ENCODE measurements around the gene CPNE6.

CPNE6 gene

DNA sequence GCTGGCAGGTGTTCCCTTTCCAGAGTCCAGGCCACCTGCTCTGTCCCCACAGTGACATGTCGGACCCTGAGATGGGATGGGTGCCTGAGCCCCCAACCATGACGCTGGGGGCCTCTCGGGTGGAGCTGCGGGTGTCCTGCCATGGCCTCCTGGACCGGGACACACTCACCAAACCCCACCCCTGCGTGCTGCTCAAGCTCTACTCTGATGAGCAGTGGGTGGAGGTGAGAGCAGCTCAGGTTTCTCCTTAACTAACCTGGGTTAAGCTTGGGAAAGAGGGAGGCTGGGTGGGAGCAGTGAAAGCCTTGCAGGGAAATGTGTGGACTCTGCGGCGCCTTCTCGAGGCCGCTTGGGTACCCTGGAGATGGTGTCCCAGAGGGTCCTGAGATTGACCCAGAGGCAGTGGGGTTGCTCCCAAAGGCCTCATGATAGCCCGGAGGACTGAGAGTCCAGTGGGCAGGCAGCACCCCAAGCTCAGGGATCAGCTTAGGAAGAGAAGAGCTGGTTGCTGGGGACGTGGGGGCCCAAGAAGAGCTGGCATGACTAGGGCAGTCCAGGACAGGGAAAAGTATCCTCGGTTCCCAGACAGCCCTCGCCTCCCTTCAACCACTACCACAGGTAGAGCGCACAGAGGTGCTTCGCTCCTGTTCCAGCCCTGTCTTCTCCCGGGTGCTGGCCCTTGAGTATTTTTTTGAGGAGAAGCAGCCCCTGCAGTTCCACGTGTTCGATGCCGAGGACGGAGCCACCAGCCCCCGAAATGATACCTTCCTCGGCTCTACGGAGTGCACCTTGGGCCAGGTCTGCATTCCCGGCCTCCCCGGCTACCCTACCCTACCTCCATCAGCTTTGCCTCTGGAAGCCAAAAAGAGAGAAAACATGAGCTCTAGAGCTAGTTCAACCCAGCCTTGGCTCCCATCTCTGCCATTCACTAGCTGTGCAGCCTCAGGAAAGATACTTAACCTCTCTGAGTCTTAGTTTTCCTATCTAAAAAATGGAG lies 1.8 kb downstream of the CPNE6 start:
- H3K9ac ChIP-seq (ENCODE audit: low read depth, low read length), result no peak overlapping the region
- H3K4me2 ChIP-seq (ENCODE audit: low read length), result no peak overlapping the region

DNA sequence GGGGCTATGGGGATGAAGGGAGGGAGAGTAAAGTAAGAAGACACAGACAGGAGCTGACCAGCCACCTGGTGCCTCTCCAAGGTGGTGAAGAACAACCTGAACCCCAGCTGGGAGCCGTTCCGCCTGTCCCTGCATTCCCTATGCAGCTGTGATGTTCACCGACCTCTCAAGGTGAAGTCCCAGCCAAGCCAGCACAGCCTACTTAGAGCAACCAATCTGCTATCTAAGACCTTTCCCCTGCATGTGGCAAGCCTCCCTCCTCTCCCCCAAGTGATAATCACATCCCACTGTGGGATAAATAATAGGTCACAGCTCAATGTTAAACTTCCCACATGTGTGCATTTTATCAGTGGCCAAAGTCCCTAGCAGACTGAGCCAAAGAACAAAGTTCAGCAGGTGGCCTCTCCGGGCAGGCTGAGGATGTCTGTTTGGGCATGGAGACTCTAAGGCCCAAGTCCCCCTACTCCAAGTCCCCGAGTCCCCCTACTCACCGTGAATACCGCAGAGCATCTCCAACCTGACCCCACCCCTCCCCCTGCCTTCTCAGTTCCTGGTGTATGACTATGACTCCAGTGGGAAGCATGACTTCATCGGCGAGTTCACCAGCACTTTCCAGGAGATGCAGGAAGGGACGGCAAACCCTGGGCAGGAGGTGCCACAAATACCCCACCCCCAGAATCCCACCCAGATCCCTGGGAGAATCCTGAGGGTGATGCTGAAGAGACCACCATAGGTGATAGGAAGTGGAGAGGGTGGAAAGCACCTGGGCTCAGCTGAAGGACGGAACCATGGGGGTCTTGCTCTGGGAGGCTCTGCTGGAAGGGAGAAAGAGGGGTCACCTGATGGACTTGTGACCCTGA lies 3.5 kb downstream of the CPNE6 start:
- no peak overlapping the region for H3K4me3 ChIP-seq (ENCODE audit: low read length)
- H3K9me3 ChIP-seq (replicated peaks; ENCODE audit: low read length), result no peaks in the 10 kb centered on the region
- H3K27me3 ChIP-seq (ENCODE audit: control insufficient read depth, insufficient read depth, low read length), result peaks cover 82% of the 10 kb centered on the region
- no peak overlapping the region for H3K4me2 ChIP-seq (ENCODE audit: low read length)
- no peak overlapping the region for H3K9ac ChIP-seq (ENCODE audit: low read depth, low read length)
- H3K4me1 ChIP-seq (ENCODE audit: control insufficient read depth, insufficient read depth, low read length), result no peaks in the 10 kb centered on the region
- no peaks in the 10 kb centered on the region for H3K36me3 ChIP-seq (ENCODE audit: insufficient read depth, low read length)

More for the DNA sequence above, 1.8 kb downstream of the CPNE6 start:
- H3K4me3 ChIP-seq (ENCODE audit: low read length), result no peak overlapping the region
- peaks cover 73% of the 10 kb centered on the region for H3K27me3 ChIP-seq (ENCODE audit: control insufficient read depth, insufficient read depth, low read length)
- no peaks in the 10 kb centered on the region for H3K4me1 ChIP-seq (ENCODE audit: control insufficient read depth, insufficient read depth, low read length)
- no peaks in the 10 kb centered on the region for H3K36me3 ChIP-seq (ENCODE audit: insufficient read depth, low read length)
- H3K9me3 ChIP-seq (replicated peaks; ENCODE audit: low read length), result no peaks in the 10 kb centered on the region

DNA sequence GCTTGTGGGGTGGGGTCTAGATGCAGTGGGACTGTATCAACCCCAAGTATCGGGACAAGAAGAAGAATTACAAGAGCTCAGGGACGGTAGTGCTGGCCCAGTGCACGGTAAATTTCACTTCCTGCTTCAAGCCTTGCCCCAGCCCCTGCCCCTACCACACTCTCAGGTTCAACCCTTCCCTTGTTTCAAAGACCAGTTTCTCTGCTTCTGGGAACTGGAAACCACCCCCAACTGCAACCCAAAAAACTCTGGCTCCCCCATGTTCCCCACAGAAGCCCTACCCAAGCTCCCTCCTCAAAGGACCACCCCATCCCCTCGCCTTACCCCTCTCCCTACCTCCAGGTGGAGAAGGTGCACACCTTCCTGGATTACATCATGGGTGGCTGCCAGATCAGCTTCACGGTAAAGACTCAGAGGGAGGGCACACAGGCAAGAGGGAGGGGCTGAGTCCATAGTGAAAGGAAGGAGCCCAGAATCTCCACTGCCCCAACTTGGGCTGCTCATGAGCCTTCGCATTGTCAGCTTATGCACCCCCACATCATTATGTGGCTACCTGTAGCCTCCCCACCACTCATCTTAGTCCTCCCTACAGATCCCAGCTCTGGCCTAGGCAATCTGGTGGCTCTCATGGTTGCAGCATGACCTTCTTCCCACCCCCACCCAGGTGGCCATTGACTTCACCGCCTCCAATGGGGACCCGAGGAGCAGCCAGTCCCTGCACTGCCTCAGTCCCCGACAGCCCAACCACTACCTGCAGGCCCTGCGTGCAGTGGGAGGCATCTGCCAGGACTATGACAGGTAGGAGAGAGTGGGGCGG lies 4.3 kb downstream of the CPNE6 start:
- Histone ChIP-seq H3K27me3 (ENCODE audit: control insufficient read depth, insufficient read depth, low read length) (peaks cover 82% of the 10 kb centered on the region), H3K9me3 (replicated peaks; ENCODE audit: low read length) (no peaks in the 10 kb centered on the region), H3K4me3 (ENCODE audit: low read length) (no peak overlapping the region), H3K9ac (ENCODE audit: low read depth, low read length) (no peak overlapping the region), H3K36me3 (ENCODE audit: insufficient read depth, low read length) (no peaks in the 10 kb centered on the region), H3K4me1 (ENCODE audit: control insufficient read depth, insufficient read depth, low read length) (peaks cover under 1% of the 10 kb centered on the region), H3K4me2 (ENCODE audit: low read length) (no peak overlapping the region)

DNA sequence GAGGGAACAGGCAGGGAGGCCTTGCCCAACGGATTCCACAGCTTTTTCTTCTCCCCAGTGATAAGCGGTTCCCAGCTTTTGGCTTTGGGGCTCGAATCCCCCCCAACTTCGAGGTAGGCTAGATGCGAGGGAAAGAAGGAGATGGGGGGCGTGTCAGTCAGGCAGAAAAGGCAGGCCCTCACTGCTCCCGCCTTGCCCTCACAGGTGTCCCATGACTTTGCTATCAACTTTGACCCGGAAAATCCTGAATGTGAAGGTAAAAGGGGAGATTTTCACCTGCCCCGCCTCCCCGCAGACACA lies 4.9 kb downstream of the CPNE6 start:
- H3K4me1 ChIP-seq (ENCODE audit: control insufficient read depth, insufficient read depth, low read length), result peaks cover 6% of the 10 kb centered on the region
- H3K4me2 ChIP-seq (ENCODE audit: low read length), result no peak overlapping the region
- no peak overlapping the region for H3K4me3 ChIP-seq (ENCODE audit: low read length)
- no peaks in the 10 kb centered on the region for H3K36me3 ChIP-seq (ENCODE audit: insufficient read depth, low read length)
- H3K9me3 ChIP-seq (replicated peaks; ENCODE audit: low read length), result no peaks in the 10 kb centered on the region
- H3K27me3 ChIP-seq (ENCODE audit: control insufficient read depth, insufficient read depth, low read length), result peaks cover 84% of the 10 kb centered on the region
- no peak overlapping the region for H3K9ac ChIP-seq (ENCODE audit: low read depth, low read length)

DNA sequence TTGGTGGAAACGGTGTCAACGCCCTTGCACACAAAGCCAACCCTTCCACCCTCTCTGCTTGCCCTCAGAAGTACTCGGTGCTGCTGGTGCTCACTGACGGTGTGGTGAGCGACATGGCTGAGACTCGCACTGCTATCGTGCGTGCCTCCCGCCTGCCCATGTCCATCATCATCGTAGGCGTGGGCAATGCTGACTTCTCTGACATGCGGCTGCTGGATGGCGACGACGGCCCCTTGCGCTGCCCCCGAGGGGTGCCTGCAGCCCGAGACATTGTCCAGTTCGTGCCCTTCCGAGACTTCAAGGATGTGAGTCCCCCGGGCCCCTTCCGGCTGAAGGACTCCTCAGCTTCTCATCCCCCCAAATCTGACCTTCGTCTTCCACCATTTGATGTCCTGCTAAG lies 5.7 kb downstream of the CPNE6 start:
- no peak overlapping the region for H3K9ac ChIP-seq (ENCODE audit: low read depth, low read length)
- no peak overlapping the region for H3K4me3 ChIP-seq (ENCODE audit: low read length)
- H3K27me3 ChIP-seq (ENCODE audit: control insufficient read depth, insufficient read depth, low read length), result peaks cover 85% of the 10 kb centered on the region
- no peak overlapping the region for H3K4me2 ChIP-seq (ENCODE audit: low read length)
- H3K4me1 ChIP-seq (ENCODE audit: control insufficient read depth, insufficient read depth, low read length), result peaks cover 9% of the 10 kb centered on the region
- no peaks in the 10 kb centered on the region for H3K9me3 ChIP-seq (replicated peaks; ENCODE audit: low read length)
- no peaks in the 10 kb centered on the region for H3K36me3 ChIP-seq (ENCODE audit: insufficient read depth, low read length)

DNA sequence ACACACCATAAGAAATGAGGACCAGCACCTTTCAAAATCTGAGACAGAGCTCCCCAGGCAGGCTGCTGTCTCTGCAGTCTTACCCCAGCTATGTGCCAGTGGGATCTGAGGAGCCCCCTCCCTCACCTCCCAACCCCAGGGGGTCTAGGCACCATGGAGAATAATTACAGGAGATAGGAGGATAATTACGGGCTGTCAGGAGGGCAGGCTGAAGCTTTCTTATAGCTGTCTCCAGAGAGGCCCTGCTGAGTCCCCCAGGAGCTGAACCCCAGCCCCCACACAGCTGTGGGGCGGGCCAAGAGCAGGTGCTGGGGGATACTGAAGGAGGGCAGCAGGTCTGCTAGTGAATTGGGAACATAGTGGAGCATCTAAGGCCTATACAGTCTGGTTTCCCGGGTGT lies 6.8 kb downstream of the CPNE6 start:
- Histone ChIP-seq H3K4me2 (ENCODE audit: low read length) (no peak overlapping the region), H3K4me3 (ENCODE audit: low read length) (no peak overlapping the region), H3K4me1 (ENCODE audit: control insufficient read depth, insufficient read depth, low read length) (peaks cover 9% of the 10 kb centered on the region), H3K27me3 (ENCODE audit: control insufficient read depth, insufficient read depth, low read length) (peaks cover 85% of the 10 kb centered on the region), H3K9me3 (replicated peaks; ENCODE audit: low read length) (no peaks in the 10 kb centered on the region), H3K36me3 (ENCODE audit: insufficient read depth, low read length) (no peaks in the 10 kb centered on the region), H3K9ac (ENCODE audit: low read depth, low read length) (no peak overlapping the region)

DNA sequence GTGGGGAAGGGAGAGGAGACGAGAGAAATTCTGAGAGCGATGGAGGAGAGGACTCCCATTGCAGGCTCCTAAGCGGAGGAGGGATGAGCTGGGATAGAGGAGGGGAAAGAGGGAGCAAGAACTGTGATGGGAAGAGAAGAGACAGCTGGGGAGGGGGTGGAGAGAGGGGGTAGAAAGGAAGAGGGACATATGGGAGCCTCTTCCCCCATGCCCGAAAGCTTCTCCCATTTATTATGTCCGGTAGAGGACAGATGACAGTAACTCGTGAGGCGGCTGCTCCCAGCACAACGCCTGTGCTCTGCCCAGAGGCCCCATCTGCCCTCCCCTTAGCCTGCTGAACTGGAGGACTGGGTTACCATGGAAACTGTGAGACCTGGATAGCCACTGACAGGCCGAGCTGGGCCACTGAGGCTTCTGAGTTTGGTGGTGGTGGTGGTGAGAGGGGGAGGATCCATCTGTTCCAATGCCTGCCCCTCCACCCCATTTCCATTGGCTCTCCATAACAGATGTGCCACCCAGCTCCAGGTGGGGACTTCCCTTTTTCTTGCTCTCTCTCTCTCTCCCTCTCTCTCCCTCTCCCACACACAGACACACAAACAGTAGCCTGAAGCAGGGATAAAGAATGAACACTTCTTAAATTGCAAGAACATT lies 8.3 kb downstream of the CPNE6 start:
- no peaks in the 10 kb centered on the region for H3K9me3 ChIP-seq (replicated peaks; ENCODE audit: low read length)
- H3K36me3 ChIP-seq (ENCODE audit: insufficient read depth, low read length), result no peaks in the 10 kb centered on the region
- H3K4me2 ChIP-seq (ENCODE audit: low read length), result no peak overlapping the region
- peaks cover 9% of the 10 kb centered on the region for H3K4me1 ChIP-seq (ENCODE audit: control insufficient read depth, insufficient read depth, low read length)
- H3K9ac ChIP-seq (ENCODE audit: low read depth, low read length), result no peak overlapping the region
- H3K4me3 ChIP-seq (ENCODE audit: low read length), result no peak overlapping the region
- H3K27me3 ChIP-seq (ENCODE audit: control insufficient read depth, insufficient read depth, low read length), result peaks cover 89% of the 10 kb centered on the region

DNA sequence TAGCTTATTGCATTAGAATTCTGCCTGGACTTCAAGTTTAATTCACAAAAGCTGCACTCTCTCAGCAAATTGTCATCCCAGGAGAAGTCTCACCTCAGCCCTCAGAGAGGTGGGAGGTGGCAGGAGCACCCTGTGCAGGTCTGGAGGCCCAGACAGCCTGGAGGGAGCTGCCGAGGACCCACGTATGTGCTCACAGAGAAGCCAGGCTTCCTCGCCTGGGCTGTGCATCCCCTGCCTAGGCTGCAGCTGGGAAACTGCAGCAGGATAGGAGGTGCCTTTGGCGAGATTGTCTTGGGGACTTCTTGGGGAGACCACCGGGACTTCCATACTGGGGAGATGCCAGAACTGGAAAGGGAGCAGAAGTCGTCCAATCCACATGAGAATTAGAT lies 8.8 kb downstream of the CPNE6 start:
- Histone ChIP-seq H3K9me3 (replicated peaks; ENCODE audit: low read length) (no peaks in the 10 kb centered on the region), H3K9ac (ENCODE audit: low read depth, low read length) (no peak overlapping the region), H3K4me3 (ENCODE audit: low read length) (no peak overlapping the region), H3K27me3 (ENCODE audit: control insufficient read depth, insufficient read depth, low read length) (peaks cover 86% of the 10 kb centered on the region), H3K36me3 (ENCODE audit: insufficient read depth, low read length) (no peaks in the 10 kb centered on the region), H3K4me2 (ENCODE audit: low read length) (no peak overlapping the region), H3K4me1 (ENCODE audit: control insufficient read depth, insufficient read depth, low read length) (peaks cover 9% of the 10 kb centered on the region)

DNA sequence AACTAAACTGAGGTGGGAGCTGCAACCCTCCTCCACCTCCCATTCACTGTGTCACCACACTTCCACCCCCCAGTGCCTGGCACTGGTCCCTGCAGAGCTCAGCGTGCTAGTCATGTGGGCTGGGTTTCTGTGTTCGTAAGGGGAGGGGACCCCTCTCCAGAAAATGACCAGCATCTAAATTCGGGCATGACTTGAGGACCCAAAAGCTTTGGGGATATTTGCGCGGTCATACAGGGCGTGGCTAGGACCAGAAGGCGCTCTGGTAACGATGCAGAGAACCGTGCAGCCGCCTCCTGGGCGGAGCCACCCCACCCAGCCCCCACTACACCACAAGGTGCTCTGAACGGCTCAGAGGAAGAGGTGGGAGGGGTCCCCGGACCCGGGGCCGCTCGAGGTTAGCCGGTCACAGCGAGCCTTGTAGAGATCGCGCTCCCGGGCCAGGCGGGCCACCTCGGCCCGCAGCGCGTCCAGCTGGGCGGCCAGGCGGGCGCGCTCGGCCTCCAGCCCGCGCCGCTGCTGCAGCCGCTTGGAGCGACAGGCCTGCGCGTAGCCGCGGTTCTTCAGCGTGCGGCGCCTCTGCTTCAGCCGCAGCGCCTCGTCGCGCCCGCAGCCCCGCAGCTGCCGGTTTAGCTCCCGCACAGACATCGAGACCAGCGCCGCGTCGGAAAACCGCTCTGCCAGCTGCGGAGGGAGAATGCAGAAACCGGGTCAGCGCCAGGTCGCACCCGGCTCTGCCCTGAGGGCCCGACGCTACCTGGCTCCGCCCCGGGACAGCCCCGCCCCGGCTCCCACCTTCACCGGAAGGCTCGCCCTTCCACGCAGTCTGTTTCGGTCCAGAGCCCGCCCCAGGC lies 9.8 kb downstream of the CPNE6 start:
- Histone ChIP-seq H3K4me2 (ENCODE audit: low read length) (peak overlapping the region; percentile 98), H3K9me3 (replicated peaks; ENCODE audit: low read length) (no peaks in the 10 kb centered on the region), H3K4me3 (ENCODE audit: low read length) (peak overlapping the region; percentile 77), H3K27me3 (ENCODE audit: control insufficient read depth, insufficient read depth, low read length) (peaks cover 76% of the 10 kb centered on the region), H3K4me1 (ENCODE audit: control insufficient read depth, insufficient read depth, low read length) (peaks cover 9% of the 10 kb centered on the region), H3K36me3 (ENCODE audit: insufficient read depth, low read length) (no peaks in the 10 kb centered on the region), H3K9ac (ENCODE audit: low read depth, low read length) (peak overlapping the region; percentile 43)

DNA sequence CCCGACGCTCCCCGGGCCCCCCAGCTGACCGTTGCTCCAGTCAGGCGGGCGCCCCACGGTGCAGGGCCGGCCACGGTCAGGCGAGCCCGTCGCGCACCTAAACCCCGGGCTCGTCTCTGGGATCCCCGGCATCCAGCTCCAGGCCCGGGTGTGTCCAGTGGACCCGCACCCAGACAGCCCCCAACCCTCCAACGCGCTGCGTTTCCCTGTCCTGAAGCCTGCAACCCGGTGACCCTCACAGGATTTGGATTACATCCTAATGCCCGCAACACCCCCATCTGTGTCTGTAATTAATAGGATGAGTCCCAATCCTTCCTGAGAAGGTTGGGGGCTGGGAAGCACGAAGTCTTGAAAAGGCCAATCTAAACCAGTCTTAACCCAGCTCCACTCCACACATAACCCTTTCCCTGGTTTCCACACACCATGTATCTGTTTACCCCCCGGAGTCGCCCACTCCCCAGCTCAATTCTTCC lies 10.4 kb downstream of the CPNE6 start:
- Histone ChIP-seq H3K9ac (ENCODE audit: low read depth, low read length) (no peak overlapping the region), H3K4me2 (ENCODE audit: low read length) (peak overlapping the region; percentile 98), H3K4me1 (ENCODE audit: control insufficient read depth, insufficient read depth, low read length) (peaks cover 9% of the 10 kb centered on the region), H3K36me3 (ENCODE audit: insufficient read depth, low read length) (no peaks in the 10 kb centered on the region), H3K27me3 (ENCODE audit: control insufficient read depth, insufficient read depth, low read length) (peaks cover 71% of the 10 kb centered on the region), H3K9me3 (replicated peaks; ENCODE audit: low read length) (no peaks in the 10 kb centered on the region), H3K4me3 (ENCODE audit: low read length) (peak overlapping the region; percentile 77)

Data from skeletal muscle satellite cell (primary cell).